GM19193 (cell line): ENCODE data around the gene RDH5.

Experiments
- POLR2A ChIP-seq: IDR thresholded peaks from 4 replicates; pipeline ENCODE4 v1.6.1; 2011; ENCODE audit not compliant: insufficient read depth, insufficient read length; ENCODE audit errors: extremely low read depth

The RDH5 gene

DNA sequence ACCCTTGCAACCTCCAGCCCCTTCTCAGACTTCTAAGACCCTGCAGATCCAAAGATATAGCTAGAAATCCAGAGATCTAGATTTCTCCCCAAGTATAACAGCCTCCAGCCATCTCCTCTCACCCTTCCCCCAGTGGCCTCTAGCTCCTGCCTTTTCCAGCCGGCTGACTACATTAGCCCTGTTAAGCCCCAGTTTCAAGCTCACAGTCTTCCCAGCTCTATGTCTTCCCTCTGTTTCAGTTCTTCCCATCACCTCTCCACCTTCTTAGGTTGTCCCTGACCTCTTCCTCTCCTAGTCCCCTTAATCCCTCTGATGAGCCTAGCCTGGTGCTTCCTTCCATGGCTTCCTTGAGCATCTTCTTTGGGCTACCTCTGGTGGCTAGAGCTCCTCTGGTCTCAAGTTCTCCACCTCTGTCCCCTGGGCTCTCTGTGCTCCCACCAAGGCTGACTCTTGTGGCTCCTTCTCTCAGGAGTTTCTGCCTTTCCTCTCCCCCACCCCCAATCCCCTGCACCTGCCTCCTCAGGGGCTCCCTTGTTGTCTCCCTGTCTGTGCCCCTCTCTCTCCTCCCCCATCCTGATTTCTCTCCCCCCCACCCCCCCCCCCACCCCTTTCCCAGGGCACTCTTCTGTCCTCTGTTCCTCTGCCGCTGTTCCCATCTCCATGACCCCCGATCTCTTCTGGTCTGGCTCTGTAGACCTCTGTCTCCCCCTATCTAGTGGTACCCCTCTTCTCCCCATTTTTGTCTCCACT, 21.9 kb downstream of the RDH5 start:
- TF ChIP-seq POLR2A, result no peak

- TF ChIP-seq POLR2A, result peak; percentile 39
These were observed 22.7 kb downstream of the RDH5 start, which contains the start of gene GDF11 for GRCh38 chr12:55742719-55743405. GDF11 (plus strand) TSS chr12:55743122; CDS start chr12:55743317, 195 bp downstream.

DNA sequence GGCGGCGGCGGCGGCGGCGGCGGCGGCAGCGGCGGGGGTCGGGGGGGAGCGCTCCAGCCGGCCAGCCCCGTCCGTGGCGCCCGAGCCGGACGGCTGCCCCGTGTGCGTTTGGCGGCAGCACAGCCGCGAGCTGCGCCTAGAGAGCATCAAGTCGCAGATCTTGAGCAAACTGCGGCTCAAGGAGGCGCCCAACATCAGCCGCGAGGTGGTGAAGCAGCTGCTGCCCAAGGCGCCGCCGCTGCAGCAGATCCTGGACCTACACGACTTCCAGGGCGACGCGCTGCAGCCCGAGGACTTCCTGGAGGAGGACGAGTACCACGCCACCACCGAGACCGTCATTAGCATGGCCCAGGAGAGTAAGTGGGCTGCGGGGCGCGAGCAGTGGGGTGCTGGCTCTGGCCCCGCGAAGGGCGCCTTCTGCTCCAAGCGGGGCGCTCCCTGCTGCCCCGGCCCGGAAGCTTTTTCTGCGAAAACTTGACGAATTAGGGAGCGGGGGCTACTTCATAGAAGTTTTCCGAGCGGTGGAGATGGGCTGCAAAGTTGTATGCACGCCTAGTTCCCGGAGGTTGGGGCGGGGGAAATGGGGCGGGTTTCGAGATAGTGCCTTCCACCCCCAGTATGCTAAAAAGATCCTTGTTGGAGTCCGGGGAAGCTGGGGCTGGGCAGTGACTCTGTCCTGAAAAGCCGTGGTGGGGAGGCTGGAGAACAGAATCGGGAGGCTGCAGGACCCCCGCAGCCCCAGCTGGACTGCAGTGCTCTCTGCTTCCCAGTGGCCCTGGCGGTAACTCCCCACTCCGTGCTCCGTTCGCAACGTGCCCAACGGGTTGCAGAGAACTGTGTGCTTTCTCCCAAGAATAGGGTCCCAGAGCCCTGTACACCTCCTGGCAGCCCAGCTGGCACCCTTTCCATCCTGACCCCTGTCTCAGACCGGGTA, 23.5 kb downstream of the RDH5 start:
- TF ChIP-seq POLR2A, result no peak

DNA sequence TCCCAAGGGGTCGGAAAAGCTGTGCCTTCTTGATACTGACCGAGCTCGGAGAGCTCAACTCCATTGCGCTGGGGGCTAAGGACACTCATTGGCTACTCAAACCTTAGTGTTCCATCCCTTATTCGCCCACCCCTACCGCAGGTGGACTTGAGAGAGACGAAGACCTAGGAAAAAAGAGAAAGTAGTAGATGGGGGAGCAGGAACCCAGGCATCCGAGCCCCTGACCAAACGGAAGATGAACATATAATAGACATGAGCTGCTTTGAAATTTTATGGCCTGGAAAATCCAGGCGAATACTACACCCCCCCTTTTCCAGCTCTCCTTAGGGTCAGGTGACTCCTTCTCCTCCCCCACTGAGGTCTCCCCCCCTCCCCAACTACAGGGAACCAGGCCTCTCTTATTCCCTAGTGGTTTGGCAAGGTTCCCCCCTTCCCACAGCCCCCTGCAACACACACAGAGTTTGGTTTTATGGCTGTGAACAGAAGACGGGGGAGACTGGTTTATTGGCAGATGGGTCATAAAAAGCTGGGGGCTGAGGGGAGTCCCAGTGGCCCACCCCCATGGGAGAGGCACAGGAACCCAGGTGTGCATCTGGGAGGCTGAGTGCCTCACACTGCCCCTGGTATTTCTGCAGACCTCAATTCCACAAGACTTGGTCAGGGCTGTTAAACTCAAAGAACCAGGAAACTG, 24.3 kb downstream of the RDH5 start:
- no peak for TF ChIP-seq POLR2A

GRCh38 chr12:55745361-55746173, 25.4 kb downstream of the RDH5 start:
- no peak for TF ChIP-seq POLR2A

DNA sequence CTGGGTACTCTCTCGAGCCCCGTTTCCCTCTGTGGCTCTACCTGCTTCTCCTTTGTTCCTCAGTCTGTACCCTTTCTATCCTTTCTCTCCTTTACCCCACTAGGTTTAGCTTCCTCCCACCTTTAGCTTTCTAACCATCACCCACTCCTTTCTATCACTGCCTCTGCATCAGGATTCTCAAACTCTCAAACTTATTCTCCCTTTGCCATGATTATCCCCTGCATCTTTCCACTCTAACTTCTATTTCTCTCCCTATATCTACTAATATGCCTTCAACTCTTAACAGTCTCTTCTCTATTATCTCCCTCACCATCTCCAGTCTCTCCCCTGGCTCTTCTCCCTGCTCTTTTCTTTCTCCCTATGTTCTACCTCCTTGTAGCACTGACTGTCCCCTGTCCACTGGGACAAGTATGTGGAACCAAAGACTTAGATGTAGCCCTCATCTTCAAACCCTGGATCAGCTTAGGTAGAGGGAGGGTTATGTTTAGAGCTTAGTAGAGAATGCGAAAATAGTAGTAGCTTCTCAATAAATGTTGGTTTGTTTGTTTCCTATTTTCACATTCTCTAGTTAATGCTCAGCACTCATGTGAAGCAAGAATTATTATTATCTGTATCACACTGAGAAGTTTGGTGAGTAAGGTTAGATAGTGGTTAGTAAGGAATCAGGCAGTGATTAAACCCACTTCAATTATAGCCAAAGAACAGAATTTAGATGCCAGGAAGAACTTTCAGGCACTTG, 26.1 kb downstream of the RDH5 start:
- TF ChIP-seq POLR2A, result no peak

DNA sequence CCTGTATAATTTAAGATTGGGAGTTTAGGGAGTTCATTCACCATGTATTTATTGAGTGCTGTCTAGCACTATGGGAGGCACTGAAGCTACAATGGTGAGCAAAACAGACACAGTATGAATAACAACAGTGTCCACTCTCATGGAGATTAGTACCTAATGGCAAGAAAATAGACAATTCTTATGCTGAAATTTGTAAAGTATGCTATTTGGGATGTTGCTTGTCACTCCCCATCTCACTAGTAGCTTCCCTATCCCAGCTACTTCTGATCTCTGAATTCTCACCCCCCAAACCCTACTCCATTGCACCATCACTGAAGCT, 26.7 kb downstream of the RDH5 start:
- TF ChIP-seq POLR2A, result no peak

- no peak for TF ChIP-seq POLR2A
These were observed 28.2 kb downstream of the RDH5 start for GRCh38 chr12:55748230-55748993.

GRCh38 chr12:55755246-55755645, 35.1 kb downstream of the RDH5 start:
- TF ChIP-seq POLR2A, result no peak

DNA sequence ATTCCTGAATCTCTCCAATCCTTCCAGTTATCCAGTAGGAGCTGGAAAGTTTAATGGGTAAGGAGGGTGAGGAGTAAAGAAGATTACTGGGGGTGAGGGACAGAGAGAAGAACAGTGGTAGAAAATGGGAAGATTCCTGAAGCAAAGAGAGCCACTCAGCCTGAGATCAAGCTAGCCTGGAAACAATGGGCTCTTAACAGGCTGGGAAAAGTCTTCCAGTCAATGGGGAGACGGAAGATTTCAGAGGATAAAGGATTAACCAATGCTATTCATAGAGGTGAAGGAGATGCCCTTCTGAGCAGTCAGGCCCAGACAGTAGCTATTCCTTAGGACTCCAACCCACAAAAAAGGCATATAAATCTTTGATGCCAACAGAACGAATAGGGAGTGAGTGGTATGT, 37.5 kb downstream of the RDH5 start:
- TF ChIP-seq POLR2A, result no peak

- TF ChIP-seq POLR2A, result no peak
These were observed 40.5 kb downstream of the RDH5 start for GRCh38 chr12:55760663-55761062.

- TF ChIP-seq POLR2A, result no peak
These were observed 42.5 kb downstream of the RDH5 start for GRCh38 chr12:55762646-55763045.
